HG03066 (cell line): Measurements from ENCODE around the gene CUEDC1.

Experiments used
- ATAC-seq: cut with Tn5 transposase; IDR thresholded peaks from one replicate; pipeline ENCODE4 v1.9.1; 2021; ENCODE audit warnings: low read depth; ENCODE audit not compliant: unreplicated experiment

The CUEDC1 gene

GRCh38 chr17:57868007-57868909, 87.0 kb downstream of the CUEDC1 start:
- peak; percentile 78 for ATAC-seq

- ATAC-seq, result no peak
Measured at GRCh38 chr17:57867126-57867525, 88.1 kb downstream of the CUEDC1 start.

GRCh38 chr17:57866723-57867122, 88.5 kb downstream of the CUEDC1 start:
- ATAC-seq, result no peak

GRCh38 chr17:57866319-57866718, 88.9 kb downstream of the CUEDC1 start:
- ATAC-seq, result no peak

GRCh38 chr17:57864273-57864672, 90.9 kb downstream of the CUEDC1 start:
- ATAC-seq, result no peak

GRCh38 chr17:57862694-57863667, 92.2 kb downstream of the CUEDC1 start:
- no peak for ATAC-seq

GRCh38 chr17:57861790-57862693, 93.2 kb downstream of the CUEDC1 start:
- no peak for ATAC-seq

GRCh38 chr17:57861000-57861789, 94.0 kb downstream of the CUEDC1 start:
- ATAC-seq, result no peak

GRCh38 chr17:57860414-57860999, 94.7 kb downstream of the CUEDC1 start:
- no peak for ATAC-seq

- ATAC-seq, result no peak
Measured at GRCh38 chr17:57859601-57860413, 95.4 kb downstream of the CUEDC1 start.

- no peak for ATAC-seq
Measured at GRCh38 chr17:57858838-57859237, 96.4 kb downstream of the CUEDC1 start.

- no peak for ATAC-seq
Measured at GRCh38 chr17:57856792-57857620, 98.2 kb downstream of the CUEDC1 start.

- ATAC-seq, result no peak
Measured at GRCh38 chr17:57855391-57856035, 99.7 kb downstream of the CUEDC1 start.

GRCh38 chr17:57853695-57854094, 101.5 kb downstream of the CUEDC1 start:
- no peak for ATAC-seq

- ATAC-seq, result no peak
Measured at GRCh38 chr17:57852955-57853328, 102.3 kb downstream of the CUEDC1 start.

GRCh38 chr17:57852092-57852954, 102.9 kb downstream of the CUEDC1 start:
- ATAC-seq, result no peak
